Mucosa of stomach (tissue), 1 donor: ENCODE measurements around the gene RBFOX2.
"Not testable (repeated sequence)": the region's sequence is repeated elsewhere in the genome, so short reads cannot be mapped to it uniquely, and the experiment has no call there.

Experiments used
- H3K27me3 ChIP-seq: one replicate; pipeline ENCODE4 v1.7.0; 2013; ENCODE audit warnings: mild to moderate bottlenecking, low read length; ENCODE audit not compliant: control insufficient read depth, insufficient read depth
- H3K36me3 ChIP-seq: one replicate; pipeline ENCODE4 v1.7.0; 2013; ENCODE audit warnings: low read length; ENCODE audit not compliant: control insufficient read depth, insufficient read depth
- H3K4me1 ChIP-seq: one replicate; pipeline ENCODE4 v1.7.0; 2013; ENCODE audit warnings: mild to moderate bottlenecking, low read length; ENCODE audit not compliant: control insufficient read depth, insufficient read depth
- H3K4me3 ChIP-seq: one replicate; pipeline ENCODE4 v1.7.0; 2013; ENCODE audit warnings: low read length
- H3K9ac ChIP-seq: one replicate; pipeline ENCODE4 v1.7.0; 2013; ENCODE audit warnings: mild to moderate bottlenecking, low read length, moderate library complexity
- H3K9me3 ChIP-seq: one replicate; pipeline ENCODE4 v1.7.0; 2013; ENCODE audit warnings: mild to moderate bottlenecking, low read length, moderate library complexity; ENCODE audit not compliant: control insufficient read depth
- donor health status: Pancreatic carcinoma.

The RBFOX2 gene

DNA sequence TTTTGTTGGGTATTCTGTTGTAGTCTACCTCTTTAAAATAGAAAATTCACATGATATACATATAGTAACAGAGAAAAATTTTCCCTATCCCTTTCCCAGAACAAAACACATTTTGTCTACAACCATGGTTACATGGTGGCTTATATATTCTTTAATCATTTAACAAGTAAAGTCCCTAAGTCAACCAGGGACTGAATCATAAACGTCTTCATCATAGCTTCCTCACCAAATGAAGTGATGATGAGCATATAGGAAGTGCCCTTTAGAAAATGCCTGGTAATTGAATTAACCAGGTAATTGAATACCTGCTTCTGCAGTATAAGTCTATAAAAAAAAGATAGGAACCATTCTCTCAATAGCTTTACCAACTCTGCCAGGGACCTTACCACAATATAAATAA, 209.7 kb downstream of the RBFOX2 start:
- Histone ChIP-seq H3K36me3 (no peaks in the 10 kb centered on the region), H3K4me3 (no peak overlapping the region), H3K9me3 (no peaks in the 10 kb centered on the region), H3K27me3 (no peaks in the 10 kb centered on the region), H3K4me1 (peaks cover 32% of the 10 kb centered on the region), H3K9ac (no peak overlapping the region)

DNA sequence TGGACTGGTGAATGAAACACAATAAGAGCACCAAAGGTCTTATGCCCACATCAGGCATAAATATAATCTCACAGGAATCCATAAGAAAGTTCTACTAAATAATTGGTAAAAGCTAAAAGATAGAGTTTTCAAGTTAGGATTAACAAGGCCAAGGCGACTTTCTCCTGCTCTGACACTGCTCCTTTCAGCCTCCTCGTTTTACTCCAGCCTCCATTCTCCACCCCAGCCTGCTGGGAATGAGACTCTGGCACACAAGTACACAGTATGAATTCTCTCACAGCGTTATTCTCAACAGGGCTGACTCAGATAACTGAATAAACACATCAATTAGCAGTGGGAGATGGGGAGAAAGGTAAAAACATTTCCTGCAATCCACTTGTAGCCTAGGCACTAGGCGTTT, 216.0 kb downstream of the RBFOX2 start:
- Histone ChIP-seq H3K9me3 (no peaks in the 10 kb centered on the region), H3K4me3 (no peak overlapping the region), H3K9ac (no peak overlapping the region), H3K36me3 (no peaks in the 10 kb centered on the region), H3K27me3 (no peaks in the 10 kb centered on the region), H3K4me1 (peaks cover 17% of the 10 kb centered on the region)

DNA sequence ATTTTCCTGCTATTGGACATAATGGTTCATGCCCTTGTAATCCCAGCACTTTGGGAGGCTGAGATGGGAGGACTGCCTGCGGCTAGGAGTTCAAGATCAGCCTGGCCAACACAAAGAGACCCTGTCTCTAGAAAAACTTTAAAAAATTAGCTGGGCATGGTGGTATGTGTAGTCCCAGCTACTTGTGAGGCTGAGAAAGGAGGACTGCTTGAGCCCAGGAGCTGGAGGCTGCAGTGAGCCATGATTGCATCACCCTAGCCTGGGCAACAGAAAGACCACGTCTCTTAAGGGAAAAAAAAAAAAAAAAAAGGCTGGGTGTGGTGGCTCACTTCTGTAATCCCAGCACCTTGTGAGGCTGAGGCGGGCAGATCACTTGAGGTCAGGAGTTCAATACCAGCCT, 217.0 kb downstream of the RBFOX2 start:
- no peaks in the 10 kb centered on the region for H3K36me3 ChIP-seq
- no peaks in the 10 kb centered on the region for H3K27me3 ChIP-seq
- H3K9ac ChIP-seq, result no peak overlapping the region
- no peaks in the 10 kb centered on the region for H3K9me3 ChIP-seq
- peaks cover 12% of the 10 kb centered on the region for H3K4me1 ChIP-seq
- no peak overlapping the region for H3K4me3 ChIP-seq

DNA sequence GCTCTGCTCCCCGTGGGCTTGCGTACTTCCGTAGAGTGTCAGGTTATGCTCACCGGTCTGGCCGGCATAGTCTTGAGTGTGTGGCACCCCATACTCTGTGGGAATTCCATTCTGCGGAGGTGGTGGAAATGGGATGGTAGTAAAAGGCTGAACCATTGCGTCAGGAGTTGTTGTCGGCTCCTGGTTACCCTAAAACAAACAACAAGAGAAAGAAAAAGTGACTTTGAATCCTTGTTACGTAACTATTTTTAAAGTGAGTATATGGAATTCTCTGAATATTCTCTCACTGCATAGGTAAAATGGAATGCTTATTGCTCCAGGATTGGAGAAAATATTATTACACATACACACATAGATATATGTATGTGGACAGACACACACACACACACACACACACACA, 218.8 kb downstream of the RBFOX2 start:
- H3K27me3 ChIP-seq, result no peaks in the 10 kb centered on the region
- no peak overlapping the region for H3K9ac ChIP-seq
- peaks cover 7% of the 10 kb centered on the region for H3K4me1 ChIP-seq
- H3K9me3 ChIP-seq, result no peaks in the 10 kb centered on the region
- no peaks in the 10 kb centered on the region for H3K36me3 ChIP-seq
- no peak overlapping the region for H3K4me3 ChIP-seq

DNA sequence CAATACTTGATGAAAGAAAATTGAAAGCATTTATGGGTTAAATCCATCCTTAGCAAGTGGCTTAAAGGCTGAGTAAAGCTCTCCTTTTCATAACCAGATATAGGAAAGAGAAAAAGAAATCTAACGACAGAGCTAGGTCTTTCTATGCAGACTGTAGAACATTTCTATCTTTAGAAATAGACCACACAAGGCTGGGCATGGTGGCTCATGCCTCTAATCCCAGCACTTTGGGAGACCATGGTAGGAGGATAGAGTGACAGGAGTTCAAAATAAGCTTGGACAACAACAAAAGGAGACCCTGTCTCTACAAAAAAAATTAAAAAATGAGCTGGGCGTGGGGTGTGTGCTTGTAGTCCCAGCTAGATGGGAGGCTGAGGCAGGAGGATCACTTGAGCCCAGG, 220.2 kb downstream of the RBFOX2 start:
- no peaks in the 10 kb centered on the region for H3K27me3 ChIP-seq
- no peaks in the 10 kb centered on the region for H3K36me3 ChIP-seq
- no peak overlapping the region for H3K4me3 ChIP-seq
- peaks cover under 1% of the 10 kb centered on the region for H3K4me1 ChIP-seq
- no peak overlapping the region for H3K9ac ChIP-seq
- H3K9me3 ChIP-seq, result no peaks in the 10 kb centered on the region

DNA sequence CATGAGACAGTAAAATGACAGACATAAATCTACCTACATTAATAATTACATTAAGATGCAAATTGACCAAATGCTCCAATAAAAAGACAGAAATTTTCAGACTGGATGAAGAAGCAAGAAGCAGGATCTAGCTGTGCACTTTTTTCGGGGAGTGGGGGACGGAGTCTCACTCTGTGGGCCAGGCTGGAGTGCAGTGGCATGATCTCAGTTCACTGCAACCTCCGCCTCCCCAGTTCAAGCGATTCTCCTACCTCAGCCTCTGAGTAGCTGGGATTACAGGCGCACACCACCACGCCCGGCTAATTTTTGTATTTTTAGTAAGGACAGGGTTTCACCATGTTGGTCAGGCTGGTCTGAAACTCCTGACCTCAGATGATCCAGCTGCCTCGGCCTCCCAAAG, 222.0 kb downstream of the RBFOX2 start:
- not testable (repeated sequence) for H3K4me1 ChIP-seq, H3K27me3 ChIP-seq, H3K9me3 ChIP-seq, H3K9ac ChIP-seq, H3K4me3 ChIP-seq, H3K36me3 ChIP-seq

DNA sequence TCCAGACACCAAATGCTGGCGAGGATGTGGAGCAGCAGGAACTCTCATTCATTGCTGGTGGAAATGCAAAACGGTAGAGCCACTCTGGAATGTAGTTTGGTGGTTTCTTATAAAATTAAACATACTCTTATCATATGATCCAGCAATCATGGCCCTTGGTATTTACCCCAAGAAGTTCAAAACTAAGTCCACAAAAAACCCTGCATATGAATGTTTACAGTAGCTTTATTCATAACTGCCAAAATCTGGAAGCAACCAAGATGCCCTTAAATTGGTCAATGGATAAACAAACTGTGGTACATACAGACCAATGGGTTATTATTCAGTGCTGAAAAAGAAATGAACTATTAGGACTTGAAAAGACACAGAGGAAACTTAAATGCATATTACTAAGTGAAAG, 223.2 kb downstream of the RBFOX2 start:
- Histone ChIP-seq H3K27me3 (no peaks in the 10 kb centered on the region), H3K9ac (no peak overlapping the region), H3K36me3 (no peaks in the 10 kb centered on the region), H3K4me1 (peaks cover 4% of the 10 kb centered on the region), H3K9me3 (no peaks in the 10 kb centered on the region), H3K4me3 (no peak overlapping the region)

DNA sequence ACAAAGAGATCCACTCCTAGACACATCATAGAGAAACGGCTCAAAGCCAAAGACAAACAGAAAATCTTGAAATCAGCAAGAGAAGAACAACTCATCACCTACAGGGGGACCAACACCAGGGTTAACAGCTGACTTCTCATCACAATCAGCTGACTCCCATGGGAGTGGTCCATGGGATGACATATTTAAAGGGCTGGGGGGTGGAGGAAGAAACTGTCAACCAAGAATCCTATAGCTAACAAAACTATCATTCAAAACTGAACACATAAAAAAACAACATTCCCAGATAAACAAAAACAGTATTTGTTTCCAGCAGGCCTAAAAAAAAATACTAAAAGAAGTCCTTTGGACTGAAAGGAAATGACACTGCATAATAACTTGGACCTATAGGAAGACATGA, 224.2 kb downstream of the RBFOX2 start:
- Histone ChIP-seq H3K27me3 (no peaks in the 10 kb centered on the region), H3K4me3 (no peak overlapping the region), H3K4me1 (peaks cover 4% of the 10 kb centered on the region), H3K36me3 (no peaks in the 10 kb centered on the region), H3K9me3 (no peaks in the 10 kb centered on the region), H3K9ac (no peak overlapping the region)

DNA sequence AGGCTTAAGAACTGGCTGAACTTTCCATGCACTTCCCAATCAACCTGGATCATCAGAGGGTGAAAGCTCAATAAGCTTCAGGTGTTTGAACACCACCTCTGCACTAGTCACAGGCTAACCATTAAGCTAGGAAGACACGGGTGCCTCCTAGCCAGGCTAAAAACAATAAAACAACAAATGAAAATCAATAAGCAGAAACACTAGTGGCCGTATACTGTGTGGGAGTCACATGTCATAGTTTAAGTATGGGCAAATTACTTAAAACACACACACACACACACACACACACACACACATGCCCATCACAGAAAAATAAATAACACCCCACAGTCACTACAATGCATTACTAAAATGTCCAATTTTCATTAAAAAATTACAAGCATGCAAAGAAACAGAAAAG, 225.7 kb downstream of the RBFOX2 start:
- Histone ChIP-seq H3K9ac (no peak overlapping the region), H3K4me3 (no peak overlapping the region), H3K9me3 (no peaks in the 10 kb centered on the region), H3K36me3 (no peaks in the 10 kb centered on the region), H3K4me1 (peaks cover 4% of the 10 kb centered on the region), H3K27me3 (no peaks in the 10 kb centered on the region)

DNA sequence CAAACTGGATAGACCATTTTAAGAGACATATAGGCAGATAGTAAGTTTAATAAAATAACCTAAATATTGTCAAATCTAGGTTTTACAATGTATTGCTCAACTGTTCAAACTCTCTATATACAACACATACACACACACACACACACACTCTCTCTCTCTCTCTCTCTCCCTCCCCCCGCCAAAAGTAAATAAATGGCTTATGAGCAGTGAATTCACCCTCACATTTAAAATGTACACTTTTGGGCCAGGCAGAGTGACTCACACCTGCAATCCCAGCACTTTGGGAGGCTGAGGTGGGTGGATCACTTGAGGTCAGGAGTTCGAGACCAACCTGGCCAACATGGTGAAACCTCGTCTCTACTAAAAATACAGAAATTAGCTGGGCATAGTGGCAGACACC, 227.3 kb downstream of the RBFOX2 start:
- H3K36me3 ChIP-seq, H3K9ac ChIP-seq, H3K4me1 ChIP-seq, H3K9me3 ChIP-seq, H3K4me3 ChIP-seq, H3K27me3 ChIP-seq: not testable (repeated sequence)

DNA sequence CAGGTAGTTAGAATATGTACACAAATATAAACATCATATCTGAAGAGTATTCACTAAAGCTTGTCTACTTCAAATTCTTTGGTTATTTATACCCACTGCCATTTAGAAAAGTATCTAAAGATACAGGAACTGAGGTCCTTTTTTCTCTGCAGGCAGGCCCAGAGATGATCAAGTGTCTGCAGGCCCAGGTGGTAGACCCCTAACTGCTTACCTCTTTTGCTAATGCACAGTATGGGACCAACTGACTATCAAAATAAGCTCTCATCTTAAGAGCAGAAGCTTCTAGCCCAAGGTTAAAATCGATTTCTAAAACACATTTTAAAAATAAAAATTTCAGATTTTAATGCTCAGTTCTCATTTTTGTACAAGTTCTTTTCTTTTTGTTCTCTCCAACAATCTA, 229.5 kb downstream of the RBFOX2 start:
- Histone ChIP-seq H3K9ac (no peak overlapping the region), H3K4me3 (no peak overlapping the region), H3K9me3 (no peaks in the 10 kb centered on the region), H3K27me3 (no peaks in the 10 kb centered on the region), H3K36me3 (no peaks in the 10 kb centered on the region), H3K4me1 (peaks cover 4% of the 10 kb centered on the region)

DNA sequence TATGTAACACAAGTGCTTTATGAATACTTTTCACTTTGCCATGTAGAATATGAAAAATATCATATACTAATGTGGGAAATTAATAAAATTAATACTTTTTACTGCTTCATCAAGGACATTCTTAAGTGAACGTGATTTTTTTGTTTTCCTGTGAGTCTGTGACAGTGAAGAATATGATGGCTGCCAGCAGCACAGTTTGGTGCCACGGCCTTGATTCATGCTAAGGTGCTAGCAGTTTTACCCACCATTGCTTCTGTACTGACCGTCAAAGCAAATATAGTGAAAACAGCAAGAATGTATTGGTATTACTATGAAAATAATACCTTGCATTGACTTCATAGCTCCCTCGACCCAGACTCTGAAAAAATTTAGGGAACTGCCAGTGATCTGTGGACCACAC, 231.2 kb downstream of the RBFOX2 start:
- Histone ChIP-seq H3K4me1 (peaks cover 11% of the 10 kb centered on the region), H3K4me3 (no peak overlapping the region), H3K9ac (no peak overlapping the region), H3K36me3 (no peaks in the 10 kb centered on the region), H3K9me3 (no peaks in the 10 kb centered on the region), H3K27me3 (no peaks in the 10 kb centered on the region)

DNA sequence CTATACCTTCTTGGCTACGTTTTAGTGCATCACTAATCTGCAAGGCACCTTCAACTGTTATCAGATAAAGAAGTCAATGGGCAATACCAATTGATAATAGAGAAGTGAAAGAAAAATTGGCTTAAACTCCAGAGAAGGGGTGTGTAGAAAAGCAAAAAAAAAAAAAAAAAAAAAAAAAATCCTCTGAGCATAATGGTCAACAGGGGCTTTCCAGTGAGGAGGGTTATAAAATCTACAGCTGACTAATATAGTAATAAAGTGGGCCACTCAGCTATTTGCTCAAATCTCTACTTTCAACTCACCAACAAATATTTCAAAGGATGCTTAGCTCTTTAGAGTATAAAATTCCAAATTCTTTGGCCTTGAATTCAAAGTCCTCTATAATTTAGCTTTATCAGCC, 233.1 kb downstream of the RBFOX2 start:
- no peak overlapping the region for H3K9ac ChIP-seq
- H3K4me3 ChIP-seq, result no peak overlapping the region
- peaks cover 11% of the 10 kb centered on the region for H3K4me1 ChIP-seq
- no peaks in the 10 kb centered on the region for H3K9me3 ChIP-seq
- H3K36me3 ChIP-seq, result no peaks in the 10 kb centered on the region
- H3K27me3 ChIP-seq, result no peaks in the 10 kb centered on the region
